Activated naive CD4-positive, alpha-beta T cell treated with anti-CD3 and anti-CD28 coated beads for 36 hours (primary cell): ENCODE results near the gene ZBTB34. TPM values are rescaled to one million over a fixed set of nuclear protein-coding genes. Genes with fewer than 3 reads are reported as not detected.
A peak's percentile ranks its signal among the peaks of the same experiment; 100 is the strongest.
"Not testable (repeated sequence)": the region's sequence is repeated elsewhere in the genome, so short reads cannot be mapped to it uniquely, and the experiment has no call there.

Experiments used
- CTCF ChIA-PET: fragments of 350-600 bp; sonication (Branson Sonifier 250); formaldehyde crosslinking; loops from one replicate; lab custom pipeline; 2021; ENCODE audit warnings: antibody characterized with exemption; lab: Charles Lee
- DNase-seq: peaks from one replicate; pipeline ENCODE4 v3.0.0-alpha.2; 2020
- H3K27ac Mint-ChIP-seq: one replicate; pipeline ENCODE4 v1.8.0; 2021; ENCODE audit warnings: mild to moderate bottlenecking, mixed read lengths
- H3K27me3 Mint-ChIP-seq: one replicate; pipeline ENCODE4 v1.8.0; 2021; ENCODE audit warnings: low read depth, mixed read lengths
- H3K36me3 Mint-ChIP-seq: one replicate; pipeline ENCODE4 v1.8.0; 2021; ENCODE audit warnings: low read depth, mixed read lengths
- H3K4me1 Mint-ChIP-seq: one replicate; pipeline ENCODE4 v1.8.0; 2021; ENCODE audit warnings: low read depth, mixed read lengths
- H3K4me3 Mint-ChIP-seq: one replicate; pipeline ENCODE4 v1.8.0; 2021; ENCODE audit warnings: mild to moderate bottlenecking, moderate library complexity, mixed read lengths
- H3K9me3 Mint-ChIP-seq: one replicate; pipeline ENCODE4 v1.8.0; 2021; ENCODE audit warnings: mixed read lengths
- intact Hi-C: fragments of 100-400 bp; cut with micrococcal nuclease; formaldehyde crosslinking; loops from one replicate; pipeline ENCODE4 v1.15.1; 2023
- total RNA-seq, 2 experiments: library from RNA; stranded (reverse); gene quantifications; one replicate each; pipeline ENCODE4 v1.2.3, GENCODE V29; 2021

The ZBTB34 gene, protein sequence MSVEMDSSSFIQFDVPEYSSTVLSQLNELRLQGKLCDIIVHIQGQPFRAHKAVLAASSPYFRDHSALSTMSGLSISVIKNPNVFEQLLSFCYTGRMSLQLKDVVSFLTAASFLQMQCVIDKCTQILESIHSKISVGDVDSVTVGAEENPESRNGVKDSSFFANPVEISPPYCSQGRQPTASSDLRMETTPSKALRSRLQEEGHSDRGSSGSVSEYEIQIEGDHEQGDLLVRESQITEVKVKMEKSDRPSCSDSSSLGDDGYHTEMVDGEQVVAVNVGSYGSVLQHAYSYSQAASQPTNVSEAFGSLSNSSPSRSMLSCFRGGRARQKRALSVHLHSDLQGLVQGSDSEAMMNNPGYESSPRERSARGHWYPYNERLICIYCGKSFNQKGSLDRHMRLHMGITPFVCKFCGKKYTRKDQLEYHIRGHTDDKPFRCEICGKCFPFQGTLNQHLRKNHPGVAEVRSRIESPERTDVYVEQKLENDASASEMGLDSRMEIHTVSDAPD
- total RNA-seq = 1 to 10 TPM; 4.2 to 4.6 TPM

DNA sequence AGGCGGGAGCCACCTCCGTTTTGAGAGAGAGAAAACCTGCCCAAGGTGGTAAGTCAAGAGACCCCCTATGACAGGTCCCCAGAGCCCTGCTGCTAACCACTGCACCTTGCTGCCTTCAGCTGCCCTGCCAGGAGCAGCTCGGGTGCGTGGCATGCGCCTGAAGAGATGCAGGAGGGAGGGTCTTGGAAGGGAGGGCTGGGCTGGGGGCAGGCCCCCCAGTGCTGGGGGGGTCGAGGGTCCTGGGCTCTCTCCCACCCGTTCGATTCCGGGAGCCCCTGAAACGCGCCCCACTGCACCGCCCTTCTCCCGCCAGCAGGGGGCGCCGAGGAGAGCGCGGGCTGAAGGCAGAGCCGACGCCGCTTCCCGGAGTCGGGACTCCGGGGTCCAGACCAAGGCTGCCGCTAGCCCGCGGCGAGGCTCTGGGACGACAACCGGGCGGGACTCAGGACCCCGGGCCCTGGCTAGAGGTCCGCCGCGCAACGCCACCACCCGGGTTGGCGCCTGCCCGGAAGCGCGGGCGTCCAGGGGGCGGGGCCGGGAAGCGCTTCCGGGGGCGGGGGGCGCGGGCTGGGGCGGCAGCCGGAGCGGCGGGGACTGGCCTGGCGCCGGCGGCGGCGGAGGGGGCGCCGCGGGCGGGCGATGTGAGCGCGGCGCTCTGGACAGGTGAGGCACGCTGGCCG lies at the start of gene ZBTB34:
ZBTB34 (plus strand) TSS at position 563 of the 680 bp plus-strand sequence. CDS start 18,761 bp downstream, outside the sequence.
- intact Hi-C loops = loop anchor here (2.0 kb wide), 2 partner anchors 55 kb away; partner anchors contain the start of genes RALGPS1 and ZBTB43
- H3K4me1 Mint-ChIP-seq = peaks cover 20% of the 10 kb centered on the region
- CTCF ChIA-PET = interaction anchor here (0.5 to 2.2 kb wide), 4 partner anchors 10 to 121 kb away, joined by 3 to 13 read pairs (median 4); no protein-coding TSS in a partner anchor
- DNase-seq = peak; percentile 70
- H3K4me3 Mint-ChIP-seq = peak within 1 kb of the TSS; percentile 81
- H3K27ac Mint-ChIP-seq = peak within 1 kb of the TSS; percentile 77
- H3K36me3 Mint-ChIP-seq = peaks cover 1% of the 10 kb centered on the region
- no peaks in the 10 kb centered on the region for H3K9me3 Mint-ChIP-seq
- H3K27me3 Mint-ChIP-seq = no peaks in the 10 kb centered on the region

DNA sequence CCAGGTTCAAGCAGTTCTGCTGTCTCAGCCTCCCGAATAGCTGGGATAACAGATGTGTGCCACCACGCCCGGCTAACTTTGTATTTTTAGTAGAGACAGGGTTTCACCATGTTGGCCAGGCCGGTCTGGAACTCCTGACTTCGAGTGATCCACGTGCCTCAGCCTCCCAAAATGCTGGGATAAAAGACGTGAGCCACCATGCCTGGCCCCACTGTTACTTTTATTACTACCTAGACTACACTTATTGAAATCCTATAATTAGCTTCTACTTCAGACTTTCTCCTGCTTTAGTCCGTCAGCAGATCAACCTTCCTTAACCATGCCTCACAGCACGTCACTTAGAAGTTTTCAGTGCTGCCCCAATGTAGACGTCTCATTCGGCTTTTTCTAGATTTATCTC lies 47.4 kb upstream of the ZBTB34 start:
- H3K27ac Mint-ChIP-seq = no peak overlapping the region
- peaks cover 16% of the 10 kb centered on the region for H3K4me1 Mint-ChIP-seq
- CTCF ChIA-PET = no interaction called here
- intact Hi-C loops = no loop called here
- H3K9me3 Mint-ChIP-seq = peaks cover 17% of the 10 kb centered on the region
- DNase-seq = no peak
- no peak overlapping the region for H3K4me3 Mint-ChIP-seq
- no peaks in the 10 kb centered on the region for H3K27me3 Mint-ChIP-seq
- H3K36me3 Mint-ChIP-seq = peaks cover 57% of the 10 kb centered on the region

GRCh38 chr9:126814091-126814490 lies 46.3 kb upstream of the ZBTB34 start:
- CTCF ChIA-PET = no interaction called here
- Mint-ChIP-seq H3K36me3 (peaks cover 64% of the 10 kb centered on the region), H3K4me1 (peaks cover 19% of the 10 kb centered on the region), H3K27me3 (no peaks in the 10 kb centered on the region), H3K4me3 (no peak overlapping the region), H3K9me3 (peaks cover 22% of the 10 kb centered on the region), H3K27ac (no peak overlapping the region)
- intact Hi-C loops = no loop called here
- DNase-seq = no peak

- CTCF ChIA-PET = interaction anchor here (0.7 to 1.5 kb wide), 2 partner anchors 32 to 78 kb away, joined by 3 read pairs; no protein-coding TSS in a partner anchor
- H3K27ac Mint-ChIP-seq, H3K27me3 Mint-ChIP-seq, DNase-seq, H3K4me3 Mint-ChIP-seq, intact Hi-C loops: not testable (repeated sequence)
- Mint-ChIP-seq H3K4me1 (peaks cover 33% of the 10 kb centered on the region), H3K9me3 (peaks cover 28% of the 10 kb centered on the region), H3K36me3 (peaks cover 68% of the 10 kb centered on the region)
These were observed 42.8 kb upstream of the ZBTB34 start for GRCh38 chr9:126817615-126818014.

GRCh38 chr9:126818482-126818881 lies 42.0 kb upstream of the ZBTB34 start:
- H3K27me3 Mint-ChIP-seq = no peaks in the 10 kb centered on the region
- H3K27ac Mint-ChIP-seq = no peak overlapping the region
- intact Hi-C loops = no loop called here
- peaks cover 26% of the 10 kb centered on the region for H3K9me3 Mint-ChIP-seq
- DNase-seq = no peak
- peaks cover 63% of the 10 kb centered on the region for H3K36me3 Mint-ChIP-seq
- no peak overlapping the region for H3K4me3 Mint-ChIP-seq
- CTCF ChIA-PET = no interaction called here
- peaks cover 34% of the 10 kb centered on the region for H3K4me1 Mint-ChIP-seq

- Mint-ChIP-seq H3K27me3 (no peaks in the 10 kb centered on the region), H3K9me3 (peaks cover 24% of the 10 kb centered on the region), H3K4me3 (no peak overlapping the region), H3K27ac (peak overlapping the region; percentile 72), H3K4me1 (peaks cover 36% of the 10 kb centered on the region), H3K36me3 (peaks cover 59% of the 10 kb centered on the region)
- CTCF ChIA-PET = interaction anchor here (0.9 to 2.3 kb wide), 3 partner anchors 13 to 113 kb away, joined by 4 to 10 read pairs (median 5); no protein-coding TSS in a partner anchor
- intact Hi-C loops = loop anchor here (1.0 kb wide), 1 partner anchor 14 kb away; the partner anchor contains the start of gene ZBTB43
- DNase-seq = no peak
These were observed 41.0 kb upstream of the ZBTB34 start for GRCh38 chr9:126819482-126819881.

DNA sequence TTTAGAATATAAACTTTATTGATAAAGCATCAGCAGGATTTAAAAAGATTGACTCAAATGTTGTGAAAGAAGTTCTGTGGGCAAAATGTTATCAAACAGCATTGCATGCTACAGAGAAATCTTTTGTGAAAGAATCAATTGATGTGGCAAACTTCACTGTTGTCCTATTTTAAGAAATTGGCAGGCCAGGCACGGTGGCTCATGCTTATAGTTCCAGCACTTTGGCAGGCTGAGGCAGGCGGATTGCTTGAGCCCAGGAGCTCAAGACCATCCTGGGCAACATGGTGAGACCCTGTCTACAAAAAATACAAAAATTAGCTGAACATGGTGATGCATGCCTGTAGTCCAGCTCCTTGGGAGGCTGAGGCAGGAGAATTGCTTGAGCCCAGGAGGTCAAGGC lies 38.2 kb upstream of the ZBTB34 start:
- H3K36me3 Mint-ChIP-seq = peaks cover 46% of the 10 kb centered on the region
- CTCF ChIA-PET = no interaction called here
- H3K4me3 Mint-ChIP-seq = no peak overlapping the region

DNA sequence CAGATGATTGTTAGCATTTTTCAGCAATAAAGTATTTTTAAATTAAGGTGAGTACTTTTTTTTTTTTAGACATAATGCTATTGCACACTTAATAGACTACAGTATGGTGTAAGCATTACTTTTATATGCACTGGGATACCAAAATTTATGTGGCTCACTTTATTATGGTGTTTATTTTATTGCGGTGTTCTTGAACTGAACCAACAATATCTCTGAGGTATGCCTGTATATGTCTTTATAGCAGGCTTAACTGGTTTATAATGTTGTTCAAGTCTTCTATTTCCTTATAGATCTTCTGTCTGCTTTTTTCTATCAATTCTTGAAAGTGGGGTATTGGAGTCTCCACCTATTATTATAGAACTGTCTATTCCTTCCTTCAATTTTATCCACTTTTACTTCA lies 37.6 kb upstream of the ZBTB34 start:
- H3K27ac Mint-ChIP-seq = no peak overlapping the region

More for the DNA sequence above, 38.2 kb upstream of the ZBTB34 start:
- Mint-ChIP-seq H3K27me3 (no peaks in the 10 kb centered on the region), H3K27ac (no peak overlapping the region), H3K9me3 (peaks cover 11% of the 10 kb centered on the region), H3K4me1 (peaks cover 35% of the 10 kb centered on the region)
- intact Hi-C loops = no loop called here
- DNase-seq = no peak

GRCh38 chr9:126824052-126824451 lies 36.4 kb upstream of the ZBTB34 start:
- CTCF ChIA-PET = interaction anchor here (1.0 kb wide), 1 partner anchor 118 kb away, joined by 3 read pairs; no protein-coding TSS in a partner anchor
- intact Hi-C loops, DNase-seq, H3K9me3 Mint-ChIP-seq, H3K27me3 Mint-ChIP-seq, H3K27ac Mint-ChIP-seq, H3K4me3 Mint-ChIP-seq: not testable (repeated sequence)
- Mint-ChIP-seq H3K4me1 (peaks cover 33% of the 10 kb centered on the region), H3K36me3 (peaks cover 36% of the 10 kb centered on the region)

More for the DNA sequence above, 37.6 kb upstream of the ZBTB34 start:
- no peak overlapping the region for H3K4me3 Mint-ChIP-seq
- H3K4me1 Mint-ChIP-seq = peaks cover 35% of the 10 kb centered on the region
- intact Hi-C loops = no loop called here
- no peaks in the 10 kb centered on the region for H3K27me3 Mint-ChIP-seq
- CTCF ChIA-PET = no interaction called here
- H3K36me3 Mint-ChIP-seq = peaks cover 42% of the 10 kb centered on the region
- DNase-seq = no peak
- H3K9me3 Mint-ChIP-seq = peaks cover 11% of the 10 kb centered on the region

DNA sequence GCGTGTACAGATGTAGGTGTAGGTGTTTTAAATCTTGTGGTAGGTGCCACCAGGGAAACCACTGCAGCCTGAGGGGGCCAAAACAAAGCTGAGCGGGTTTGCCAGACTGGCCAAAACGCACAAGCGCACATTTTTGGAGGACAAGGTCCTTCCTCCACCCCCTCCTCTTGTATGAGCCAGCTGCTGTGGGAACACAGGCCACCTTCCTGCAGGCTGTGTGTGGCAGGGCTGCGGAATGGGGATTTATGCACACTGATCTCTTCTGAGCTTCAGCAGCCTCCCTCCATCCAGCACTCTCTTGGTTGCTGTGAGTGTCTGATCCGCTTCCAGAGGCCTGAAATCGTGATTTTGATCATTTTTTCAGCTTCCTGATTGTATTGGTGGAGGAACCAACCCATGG lies 33.2 kb upstream of the ZBTB34 start:
- H3K9me3 Mint-ChIP-seq = no peaks in the 10 kb centered on the region
- no peak for DNase-seq
- intact Hi-C loops = no loop called here
- no peaks in the 10 kb centered on the region for H3K27me3 Mint-ChIP-seq
- CTCF ChIA-PET = interaction anchor here (0.7 kb wide), 1 partner anchor 9 kb away, joined by 3 read pairs; no protein-coding TSS in a partner anchor
- H3K4me3 Mint-ChIP-seq = no peak overlapping the region
- peaks cover 20% of the 10 kb centered on the region for H3K36me3 Mint-ChIP-seq
- peaks cover 24% of the 10 kb centered on the region for H3K4me1 Mint-ChIP-seq
- no peak overlapping the region for H3K27ac Mint-ChIP-seq

DNA sequence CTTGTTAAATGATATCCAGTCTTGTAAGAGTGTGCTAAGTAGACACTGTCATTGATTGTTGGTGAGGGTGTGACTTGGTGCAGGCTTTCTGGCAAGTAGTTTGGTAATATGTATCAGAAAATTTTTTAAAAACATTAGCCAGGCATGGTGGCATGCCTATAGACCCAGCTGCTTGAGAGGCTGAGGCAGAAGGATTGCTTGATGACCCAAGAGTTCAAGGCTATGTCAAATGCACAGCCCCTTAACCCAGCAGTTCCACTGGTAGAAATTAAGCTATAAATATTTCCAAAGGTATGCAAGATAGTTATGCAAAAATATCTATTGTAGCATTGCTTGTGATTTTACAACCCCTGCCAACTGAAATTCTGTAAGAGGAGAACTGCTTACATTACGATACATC lies 31.4 kb upstream of the ZBTB34 start:
- Mint-ChIP-seq H3K36me3 (peaks cover 27% of the 10 kb centered on the region), H3K4me1 (peaks cover 17% of the 10 kb centered on the region), H3K9me3 (no peaks in the 10 kb centered on the region), H3K4me3 (no peak overlapping the region), H3K27me3 (no peaks in the 10 kb centered on the region), H3K27ac (no peak overlapping the region)
- CTCF ChIA-PET = interaction anchor here (1.1 to 2.2 kb wide), 2 partner anchors 124 to 226 kb away, joined by 3 to 6 read pairs; no protein-coding TSS in a partner anchor
- intact Hi-C loops = no loop called here
- no peak for DNase-seq

DNA sequence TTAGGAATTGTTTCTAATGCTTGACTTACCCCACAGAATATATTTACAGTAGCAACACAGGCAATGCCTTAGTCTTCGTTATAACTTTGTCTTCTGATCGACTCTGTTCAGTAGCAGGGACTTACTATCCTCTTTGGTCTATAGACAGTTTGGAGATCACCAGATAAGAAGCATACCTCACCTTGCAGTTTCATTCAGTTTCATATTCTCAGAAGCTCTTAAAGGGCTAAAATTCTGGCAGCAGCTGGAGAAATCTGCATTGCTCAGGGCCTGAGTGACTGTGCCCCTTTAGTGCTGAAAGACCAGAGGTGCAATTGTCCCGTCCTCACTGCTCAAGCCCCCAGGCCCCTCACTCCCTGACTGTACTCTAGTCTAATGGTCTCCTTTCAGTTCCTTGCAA lies 29.6 kb upstream of the ZBTB34 start:
- no peak overlapping the region for H3K27ac Mint-ChIP-seq
- no peak for DNase-seq
- CTCF ChIA-PET = interaction anchor here (0.6 to 1.0 kb wide), 3 partner anchors 26 to 157 kb away, joined by 3 to 4 read pairs (median 3); no protein-coding TSS in a partner anchor
- H3K27me3 Mint-ChIP-seq = no peaks in the 10 kb centered on the region
- H3K9me3 Mint-ChIP-seq = no peaks in the 10 kb centered on the region
- peaks cover 24% of the 10 kb centered on the region for H3K36me3 Mint-ChIP-seq
- no peak overlapping the region for H3K4me3 Mint-ChIP-seq
- intact Hi-C loops = no loop called here
- H3K4me1 Mint-ChIP-seq = peaks cover 15% of the 10 kb centered on the region
